ENCODE data around the gene ARFGEF2. TPM values are rescaled to one million over a fixed set of nuclear protein-coding genes. Genes with fewer than 3 reads are reported as not detected.

ARFGEF2 gene
- total and polyA plus RNA-seq, 2 of the 8 experiments (the other 6 are each of a cell fraction or from before 2014, with no cell fraction given), result 8.1 to 21.8 TPM

- TF ChIP-seq CHD7 (IDR thresholded peaks at IDR 0.05; ENCODE audit: insufficient replicate concordance, low read length) (no peak), GABPA (IDR thresholded peaks at IDR 0.05; ENCODE audit: borderline replicate concordance, insufficient read depth, low read length) (no peak), KDM5A (IDR thresholded peaks at IDR 0.05; ENCODE audit: low read length) (no peak), CBX5 (IDR thresholded peaks at IDR 0.05; ENCODE audit: low read depth, low read length) (no peak)
These were observed 11.1 kb upstream of the ARFGEF2 start (continued) for GRCh38 chr20:48910347-48910781.

All from H1 (cell line).